SHP77 (cell line): Measurements from ENCODE around the gene PSME2.
"Not testable (repeated sequence)": the region's sequence is repeated elsewhere in the genome, so short reads cannot be mapped to it uniquely, and the experiment has no call there.

Source experiments
- DNase-seq, 2 experiments: peaks; one replicate each; lab custom pipeline; 2025; lab: John Stamatoyannopoulos, UW

PSME2 gene

GRCh38 chr14:24114532-24115421 is 31.6 kb downstream of the PSME2 start, which contains the start of the genes DCAF11 and NRL:
TSS of gene DCAF11 (plus strand) at chr14:24114777. CDS start at chr14:24115595, 818 bp downstream.
TSS of gene NRL (minus strand) at chr14:24114949. CDS start at chr14:24082848, 32,101 bp downstream.
- peak; percentile 100 for DNase-seq

GRCh38 chr14:24113801-24114531 is 32.4 kb downstream of the PSME2 start:
- DNase-seq: peak; percentile 96 to 97

- no peak for DNase-seq
Measured at GRCh38 chr14:24113379-24113800, 33.0 kb downstream of the PSME2 start.

GRCh38 chr14:24110523-24110922 is 35.9 kb downstream of the PSME2 start:
- DNase-seq: no peak

- DNase-seq: no peak
Measured at GRCh38 chr14:24110060-24110459, 36.4 kb downstream of the PSME2 start.

GRCh38 chr14:24108336-24108874 is 38.0 kb downstream of the PSME2 start:
- DNase-seq: no peak

- no peak for DNase-seq
Measured at GRCh38 chr14:24106672-24107271, 39.6 kb downstream of the PSME2 start.

- DNase-seq: not testable (repeated sequence)
Measured at GRCh38 chr14:24105609-24106239, 40.7 kb downstream of the PSME2 start.

- DNase-seq: no peak
Measured at GRCh38 chr14:24103451-24103850, 43.0 kb downstream of the PSME2 start.

- DNase-seq: no peak
Measured at GRCh38 chr14:24102357-24103048, 43.9 kb downstream of the PSME2 start.

GRCh38 chr14:24100982-24101494 is 45.4 kb downstream of the PSME2 start:
- no peak for DNase-seq

GRCh38 chr14:24100197-24100981 is 46.0 kb downstream of the PSME2 start:
- DNase-seq: no peak

GRCh38 chr14:24098927-24099813 is 47.2 kb downstream of the PSME2 start:
- no peak for DNase-seq

- DNase-seq: no peak
Measured at GRCh38 chr14:24098229-24098926, 48.0 kb downstream of the PSME2 start.

GRCh38 chr14:24096545-24097181 is 49.7 kb downstream of the PSME2 start:
- DNase-seq: no peak

GRCh38 chr14:24095271-24096068 is 50.9 kb downstream of the PSME2 start:
- DNase-seq: peak; percentile 78 to 83

- peak in 1 of 2 experiments; percentile 47 for DNase-seq
Measured at GRCh38 chr14:24094841-24095270, 51.6 kb downstream of the PSME2 start.
